Retinal pigment epithelial cell (primary cell): ENCODE data around the gene FARS2.

Experiments used
- DNase-seq: peaks from one replicate; pipeline ENCODE4 v3.0.0-alpha.2; 2010; ENCODE audit warnings: low read depth
- H3K4me3 ChIP-seq: 2 replicates; pipeline ENCODE4 v1.5.1; 2011; ENCODE audit warnings: mild to moderate bottlenecking, low read length, control low read depth, moderate library complexity
- TF ChIP-seq, protein P1 (sequence below): conservative IDR thresholded peaks from 2 replicates; pipeline ENCODE4 v1.5.1; 2011; ENCODE audit warnings: low read depth, low read length, control low read depth, inconsistent platforms

Gene FARS2

DNA sequence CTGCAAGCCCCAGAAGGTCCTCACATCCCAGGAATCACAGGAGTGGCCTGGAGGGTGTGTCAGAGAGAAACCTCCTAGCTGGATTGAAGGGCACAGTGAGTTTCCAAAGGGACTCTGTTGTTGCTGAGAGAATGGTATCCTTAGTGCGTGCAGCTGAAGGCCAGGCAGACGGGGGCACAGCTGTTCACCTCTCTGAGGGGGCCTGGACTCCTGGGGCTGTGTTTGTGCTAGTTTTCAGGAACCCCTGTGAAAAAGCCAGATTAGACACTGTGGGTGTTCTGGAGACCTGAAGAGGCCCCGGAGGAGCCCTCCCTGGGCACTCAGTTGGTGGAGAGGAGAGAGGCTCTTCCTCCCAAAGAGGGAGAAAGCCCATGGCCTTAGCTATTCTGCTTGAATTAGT, 223.4 kb downstream of the FARS2 start:
- H3K4me3 ChIP-seq, result no peak overlapping the region
- no peak for DNase-seq
- TF ChIP-seq, protein P1, sequence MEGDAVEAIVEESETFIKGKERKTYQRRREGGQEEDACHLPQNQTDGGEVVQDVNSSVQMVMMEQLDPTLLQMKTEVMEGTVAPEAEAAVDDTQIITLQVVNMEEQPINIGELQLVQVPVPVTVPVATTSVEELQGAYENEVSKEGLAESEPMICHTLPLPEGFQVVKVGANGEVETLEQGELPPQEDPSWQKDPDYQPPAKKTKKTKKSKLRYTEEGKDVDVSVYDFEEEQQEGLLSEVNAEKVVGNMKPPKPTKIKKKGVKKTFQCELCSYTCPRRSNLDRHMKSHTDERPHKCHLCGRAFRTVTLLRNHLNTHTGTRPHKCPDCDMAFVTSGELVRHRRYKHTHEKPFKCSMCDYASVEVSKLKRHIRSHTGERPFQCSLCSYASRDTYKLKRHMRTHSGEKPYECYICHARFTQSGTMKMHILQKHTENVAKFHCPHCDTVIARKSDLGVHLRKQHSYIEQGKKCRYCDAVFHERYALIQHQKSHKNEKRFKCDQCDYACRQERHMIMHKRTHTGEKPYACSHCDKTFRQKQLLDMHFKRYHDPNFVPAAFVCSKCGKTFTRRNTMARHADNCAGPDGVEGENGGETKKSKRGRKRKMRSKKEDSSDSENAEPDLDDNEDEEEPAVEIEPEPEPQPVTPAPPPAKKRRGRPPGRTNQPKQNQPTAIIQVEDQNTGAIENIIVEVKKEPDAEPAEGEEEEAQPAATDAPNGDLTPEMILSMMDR, result no peak

DNA sequence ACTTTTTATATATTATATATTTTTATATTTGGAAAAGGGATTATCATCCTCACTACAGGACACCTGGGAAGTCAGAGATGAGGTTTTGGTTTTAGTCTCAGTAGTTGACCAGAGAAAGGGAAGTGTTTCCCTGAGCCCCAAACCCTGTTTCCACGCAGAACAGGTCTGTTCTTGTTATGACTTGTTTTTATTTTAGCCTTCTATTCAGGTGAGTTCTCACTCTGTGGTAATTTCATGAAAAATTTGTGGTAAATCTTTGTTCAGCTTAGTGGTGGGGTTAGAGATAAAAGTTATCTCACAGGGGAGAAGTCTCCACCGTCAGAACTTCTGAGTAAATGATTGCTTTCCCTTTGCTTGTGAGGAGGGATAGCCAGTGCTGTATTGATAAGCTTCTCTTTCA, 224.9 kb downstream of the FARS2 start:
- DNase-seq, result no peak
- TF ChIP-seq, protein P1, result no peak
- no peak overlapping the region for H3K4me3 ChIP-seq

DNA sequence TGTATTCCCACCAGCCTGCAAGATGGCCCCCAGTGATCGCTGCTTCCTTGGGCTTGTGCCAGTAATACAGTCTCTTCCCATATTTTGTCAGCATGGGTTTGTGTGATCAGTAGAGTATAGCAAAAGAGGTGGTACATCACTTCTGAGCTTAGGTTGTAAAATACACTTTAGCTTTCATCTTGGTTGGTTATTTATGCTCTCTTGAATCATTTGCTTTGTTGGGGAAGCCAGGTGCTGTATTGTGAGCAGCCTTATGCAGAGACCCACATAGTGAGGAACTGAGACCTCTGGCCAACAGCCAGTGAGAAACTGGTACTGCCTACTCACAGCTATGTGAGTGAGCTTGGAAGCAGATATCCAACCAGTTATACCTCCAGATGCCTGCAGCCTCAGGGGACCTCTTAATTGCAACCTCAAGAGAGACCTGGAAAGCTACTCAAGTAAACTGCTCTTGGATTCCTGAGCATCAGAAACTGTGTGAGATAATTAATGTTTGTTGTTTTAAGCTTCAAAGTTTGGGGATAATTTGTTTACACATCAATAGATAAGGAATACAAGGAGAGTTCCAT, 229.3 kb downstream of the FARS2 start:
- H3K4me3 ChIP-seq, result no peak overlapping the region
- no peak for DNase-seq
- TF ChIP-seq, protein P1, result no peak

DNA sequence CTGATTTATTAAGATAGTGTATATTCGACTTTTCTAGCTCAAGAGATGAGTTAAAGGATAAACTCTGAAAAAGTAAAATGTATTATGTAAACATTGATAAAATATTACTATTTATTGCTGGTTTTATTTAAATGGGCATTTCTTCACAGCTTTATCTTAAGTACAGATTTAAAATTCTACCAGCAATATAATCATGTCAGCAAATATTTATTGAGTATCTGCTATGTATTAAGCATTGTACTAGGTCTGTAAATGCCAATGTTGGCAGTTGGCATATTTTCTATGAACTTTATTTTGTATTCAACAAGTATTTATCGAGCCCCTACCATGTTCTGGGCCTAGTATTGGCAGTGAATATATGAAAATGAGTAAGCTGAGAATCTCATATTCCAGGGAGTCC, 231.0 kb downstream of the FARS2 start:
- DNase-seq, result no peak
- H3K4me3 ChIP-seq, result no peak overlapping the region
- TF ChIP-seq, protein P1, result no peak

DNA sequence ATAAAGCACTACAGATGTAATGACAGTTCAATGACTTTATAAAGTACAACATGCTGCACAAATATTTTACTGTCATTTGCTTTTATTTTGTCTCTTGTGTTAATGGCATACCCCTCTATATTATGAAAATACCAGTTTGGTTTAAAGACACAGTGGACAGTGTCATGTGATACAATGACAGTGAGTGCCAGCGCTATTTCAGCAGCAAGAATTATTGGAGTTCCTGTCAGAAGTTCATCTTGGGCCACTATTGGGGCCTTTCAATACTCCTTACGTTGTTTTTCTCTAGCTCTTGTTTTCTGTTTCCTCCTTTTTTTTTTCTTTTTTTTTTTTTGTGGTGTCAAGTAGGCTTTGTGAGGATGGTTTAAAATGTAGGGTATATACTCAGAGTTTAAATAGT, 232.5 kb downstream of the FARS2 start:
- DNase-seq, result no peak
- TF ChIP-seq, protein P1, result no peak
- no peak overlapping the region for H3K4me3 ChIP-seq

DNA sequence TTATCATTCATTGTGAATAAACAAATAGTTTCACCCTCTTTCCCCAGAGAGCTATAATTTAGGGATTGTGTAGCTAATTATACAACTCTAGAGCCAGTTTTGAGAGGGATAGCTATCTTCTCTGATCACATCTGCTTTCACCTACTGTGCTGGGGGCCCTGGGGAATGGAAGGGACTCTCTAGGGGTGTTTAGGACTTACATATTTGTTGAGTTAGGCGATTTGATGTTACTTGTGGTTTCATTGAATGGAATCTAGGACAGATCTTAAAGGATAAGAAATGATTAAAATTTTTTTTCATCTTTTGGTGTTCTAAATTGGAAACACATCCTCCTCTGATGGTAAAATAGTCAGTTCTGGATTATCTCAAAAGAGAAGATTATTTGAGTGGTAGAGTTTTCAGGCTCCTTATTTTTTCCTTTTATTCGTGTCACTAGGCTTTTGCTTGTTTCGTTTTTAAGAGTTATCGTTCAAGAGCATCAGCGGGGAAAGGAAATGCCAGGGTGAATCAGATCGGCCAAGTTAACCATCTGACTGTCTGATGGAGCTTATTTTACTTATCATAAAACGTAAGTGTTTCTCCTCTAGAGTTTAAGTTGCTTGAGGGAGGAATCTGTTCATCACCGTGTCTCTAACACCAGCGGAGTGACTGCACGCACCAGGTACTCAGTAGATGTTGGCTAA, 236.7 kb downstream of the FARS2 start:
- TF ChIP-seq, protein P1, result no peak
- H3K4me3 ChIP-seq, result no peak overlapping the region
- DNase-seq, result no peak

DNA sequence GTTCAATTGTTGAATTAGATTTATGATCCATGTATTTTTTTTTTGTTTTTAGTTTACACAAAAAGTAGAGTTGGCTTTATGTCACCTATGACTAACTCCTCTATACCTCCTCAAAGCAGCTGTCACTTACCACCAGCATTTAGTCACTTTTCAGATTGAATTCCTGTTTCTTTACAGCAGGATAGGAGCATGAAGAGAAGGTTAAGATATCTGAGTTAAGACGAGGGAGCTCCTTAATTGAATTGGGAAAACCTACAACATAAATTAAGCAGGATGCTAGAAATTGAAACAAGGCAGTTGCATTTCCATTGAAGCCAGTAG, 237.2 kb downstream of the FARS2 start:
- no peak for DNase-seq
- TF ChIP-seq, protein P1, result no peak
- H3K4me3 ChIP-seq, result no peak overlapping the region
